HepG2 (cell line): ENCODE data around the gene EXOSC6. TPM values are rescaled to one million over a fixed set of nuclear protein-coding genes. Genes with fewer than 3 reads are reported as not detected.
A peak's percentile ranks its signal among the peaks of the same experiment; 100 is the strongest.

Experiments used
- ARID4A ChIP-seq: sonication (generic); formaldehyde crosslinking; IDR thresholded peaks from 2 replicates; pipeline ENCODE4 v1.5.0; 2020; ENCODE audit warnings: mild to moderate bottlenecking, missing genetic modification reagents, borderline replicate concordance
- ATF7-NPFF ChIP-seq: sonication (generic); formaldehyde crosslinking; IDR thresholded peaks from 2 replicates; pipeline ENCODE4 v1.8.1; 2023; ENCODE audit warnings: mild to moderate bottlenecking, low read depth, missing genetic modification reagents, moderate library complexity
- FOXJ3 ChIP-seq: sonication (generic); formaldehyde crosslinking; IDR thresholded peaks from 2 replicates; pipeline ENCODE4 v1.4.0; 2020; ENCODE audit warnings: missing genetic modification reagents, mild to moderate bottlenecking, borderline replicate concordance
- GMEB2 ChIP-seq: IDR thresholded peaks from 2 replicates; pipeline ENCODE4 v1.6.1; 2016; ENCODE audit warnings: missing biosample characterization, missing genetic modification reagents, low read depth
- GRHL1 ChIP-seq: sonication (generic); formaldehyde crosslinking; conservative IDR thresholded peaks from 2 replicates; pipeline ENCODE4 v1.8.0; 2022; ENCODE audit warnings: missing genetic modification reagents
- HOXA3 ChIP-seq: sonication (generic); formaldehyde crosslinking; IDR thresholded peaks from 2 replicates; pipeline ENCODE4 v1.5.0; 2020; ENCODE audit warnings: missing genetic modification reagents
- MYNN ChIP-seq: sonication (generic); formaldehyde crosslinking; IDR thresholded peaks from 2 replicates; pipeline ENCODE4 v1.4.0; 2020; ENCODE audit warnings: mild to moderate bottlenecking, low read depth, missing genetic modification reagents
- TFE3 ChIP-seq: IDR thresholded peaks from 2 replicates; pipeline ENCODE4 v1.6.1; 2016
- ZBTB43 ChIP-seq: sonication (generic); formaldehyde crosslinking; conservative IDR thresholded peaks from 2 replicates; pipeline ENCODE4 v1.4.0; 2020; ENCODE audit warnings: missing genetic modification reagents
- ZNF251 ChIP-seq: sonication (generic); formaldehyde crosslinking; IDR thresholded peaks from 2 replicates; pipeline ENCODE4 v1.9.0; 2021; ENCODE audit warnings: mild to moderate bottlenecking, missing genetic modification reagents
- ZNF33B ChIP-seq: sonication (generic); formaldehyde crosslinking; IDR thresholded peaks from 2 replicates; pipeline ENCODE4 v1.5.1; 2020; ENCODE audit warnings: mild to moderate bottlenecking, missing genetic modification reagents
- ZNF580 ChIP-seq: IDR thresholded peaks from 2 replicates; pipeline ENCODE4 v1.6.1; 2016; ENCODE audit warnings: low read depth, borderline replicate concordance
- ZNF605 ChIP-seq: sonication (generic); formaldehyde crosslinking; IDR thresholded peaks from 2 replicates; pipeline ENCODE4 v1.8.0; 2022; ENCODE audit warnings: mild to moderate bottlenecking, missing genetic modification reagents
- ZNF670 ChIP-seq: sonication (generic); formaldehyde crosslinking; IDR thresholded peaks from 2 replicates; pipeline ENCODE4 v1.8.0; 2022; ENCODE audit warnings: mild to moderate bottlenecking, missing genetic modification reagents, borderline replicate concordance
- polyA plus RNA-seq, 8 experiments: library from polyadenylated mRNA; depleted of rRNA in 3 of 8; stranded (reverse) in 7 of 8; unstranded in 1 of 8; fragments of >200 nt; fragmentation: Illumina TruSeq in 4 of 8; extraction: Trizol in 4 of 8; gene quantifications; 2 replicates each; pipeline versions ENCODE4 v1.2.1 to v1.2.3, GENCODE V29; 2011 to 2016; ENCODE audit warnings: low read depth in 4 of 8, missing spikeins in 1 of 8, mixed read lengths in 1 of 8; ENCODE audit not compliant: insufficient read depth in 1 of 8
- total RNA-seq, 5 experiments: library from RNA; depleted of rRNA; stranded (reverse); fragments of >200 nt; fragmentation: Illumina TruSeq; extraction: Trizol; gene quantifications; 2 replicates each; pipeline ENCODE4 v1.2.3, GENCODE V29; 2016; ENCODE audit warnings: low read depth in 1 of 5

Gene EXOSC6
- total and polyA plus RNA-seq, 2 of the 13 experiments (the other 11 are each of a cell fraction or from before 2014, with no cell fraction given): 13.1 to 39.9 TPM

GRCh38 chr16:70298988-70299938 lies 47.5 kb upstream of the EXOSC6 start, which contains the start of gene DDX19B (continued):
- TF ChIP-seq GRHL1 (CRISPR knock-in tag) (no peak), TFE3 (CRISPR knock-in tag) (peak; percentile 84), MYNN (CRISPR knock-in tag) (no peak), ZNF251 (CRISPR knock-in tag) (no peak), ZNF605 (CRISPR knock-in tag) (peak; percentile 99), ATF7-NPFF (CRISPR knock-in tag) (peak; percentile 95), ZBTB43 (CRISPR knock-in tag) (peak; percentile 64; the same call in 1 of the 2 replicates), ZNF580 (CRISPR knock-in tag) (peak; percentile 77; the same call in 1 of the 2 replicates), GMEB2 (CRISPR knock-in tag) (no peak; the same call in 1 of the 2 replicates), ZNF670 (CRISPR knock-in tag) (peak; percentile 90; the same call in 1 of the 2 replicates), FOXJ3 (peak; percentile 83), ARID4A (CRISPR knock-in tag) (peak; percentile 97), ZNF33B (CRISPR knock-in tag) (peak; percentile 39; the same call in 1 of the 2 replicates), HOXA3 (CRISPR knock-in tag) (peak; percentile 96)
